Aorta (tissue), 5 donors: ENCODE results near the gene RGS11. TPM values are rescaled to one million over a fixed set of nuclear protein-coding genes. Genes with fewer than 3 reads are reported as not detected.

ENCODE experiments used
- ATAC-seq: fragments of 200-7000 bp; cut with Tn5 transposase; one replicate; pipeline ENCODE4 v1.9.1; 2022; ENCODE audit warnings: moderate library complexity; ENCODE audit not compliant: low FRiP score
- DNase-seq, 2 donors: peaks; one replicate each; pipeline ENCODE4 v3.0.0-alpha.2; 2020
- H3K27ac ChIP-seq, 2 donors: one replicate each; pipeline ENCODE4 v1.5.1; 2013; ENCODE audit warnings: low read length in 2 of 2, mild to moderate bottlenecking in 2 of 2, moderate library complexity in 2 of 2, control low read depth in 1 of 2, inconsistent platforms in 1 of 2, low read depth in 1 of 2
- H3K27me3 ChIP-seq, 2 donors: one replicate each; pipeline ENCODE4 v1.6.1; 2013; ENCODE audit warnings: control low read depth in 1 of 2, low read length in 1 of 2, mild to moderate bottlenecking in 1 of 2, moderate library complexity in 1 of 2; ENCODE audit not compliant: insufficient read depth in 2 of 2, control insufficient read depth in 1 of 2
- H3K36me3 ChIP-seq, 2 donors: one replicate each; pipeline ENCODE4 v1.6.1; 2013; ENCODE audit warnings: control low read depth in 1 of 2, low read length in 1 of 2, mild to moderate bottlenecking in 1 of 2; ENCODE audit not compliant: insufficient read depth in 2 of 2, control insufficient read depth in 1 of 2
- H3K4me1 ChIP-seq, 2 donors: one replicate each; pipeline ENCODE4 v1.6.1; 2013; ENCODE audit warnings: low read length in 2 of 2, control low read depth in 1 of 2, mild to moderate bottlenecking in 1 of 2, moderate library complexity in 1 of 2; ENCODE audit not compliant: insufficient read depth in 2 of 2, control insufficient read depth in 1 of 2
- H3K4me3 ChIP-seq, 2 donors: one replicate each; pipeline ENCODE4 v1.5.1; 2013; ENCODE audit warnings: low read length in 2 of 2, control low read depth in 1 of 2, mild to moderate bottlenecking in 1 of 2
- H3K9me3 ChIP-seq: one replicate; pipeline ENCODE4 v1.6.1; 2013; ENCODE audit warnings: mild to moderate bottlenecking, low read length; ENCODE audit not compliant: control insufficient read depth
- WGBS, 2 donors: extraction: QIAGEN DNeasy Blood & Tissue Kit; methylation state at CpG; one replicate each; pipeline ENCODE4 v1.1.7; 2013; 5-methylcytosine and 5-hydroxymethylcytosine counted together
- intact Hi-C, 2 donors: fragments of 100-400 bp; cut with DNase I; formaldehyde crosslinking; loops; one replicate each; pipeline versions ENCODE4 v1.14.2 to v1.15.0; 2022
- polyA plus RNA-seq, 2 donors: library from polyadenylated mRNA; stranded (reverse); fragments of 200-250 nt; gene quantifications; one replicate each; pipeline ENCODE4 v1.2.3, GENCODE V29; 2013
- total RNA-seq, 2 donors: library from RNA; stranded (reverse); fragmentation: NEBNext Ultra II Directional; extraction: Animal tissue kit (Norgen Biotek cat#: 25700); gene quantifications; one replicate each; pipeline ENCODE4 v1.2.1, GENCODE V29; 2021
- donor health status: healthy with polysubstance abuse.
- donor health status: Bipolar disorder and iron deficiency.
- donor health status: DM: no; HTN: no; CAD: no.
- donor health status: DM: no; HTN: no; CAD: no.
- donor health status: DM: yes; HTN: yes; CAD: no.

RGS11 gene
- total and polyA plus RNA-seq, 4 donors: 3.3 to 76.5 (median 20.3) TPM

DNA sequence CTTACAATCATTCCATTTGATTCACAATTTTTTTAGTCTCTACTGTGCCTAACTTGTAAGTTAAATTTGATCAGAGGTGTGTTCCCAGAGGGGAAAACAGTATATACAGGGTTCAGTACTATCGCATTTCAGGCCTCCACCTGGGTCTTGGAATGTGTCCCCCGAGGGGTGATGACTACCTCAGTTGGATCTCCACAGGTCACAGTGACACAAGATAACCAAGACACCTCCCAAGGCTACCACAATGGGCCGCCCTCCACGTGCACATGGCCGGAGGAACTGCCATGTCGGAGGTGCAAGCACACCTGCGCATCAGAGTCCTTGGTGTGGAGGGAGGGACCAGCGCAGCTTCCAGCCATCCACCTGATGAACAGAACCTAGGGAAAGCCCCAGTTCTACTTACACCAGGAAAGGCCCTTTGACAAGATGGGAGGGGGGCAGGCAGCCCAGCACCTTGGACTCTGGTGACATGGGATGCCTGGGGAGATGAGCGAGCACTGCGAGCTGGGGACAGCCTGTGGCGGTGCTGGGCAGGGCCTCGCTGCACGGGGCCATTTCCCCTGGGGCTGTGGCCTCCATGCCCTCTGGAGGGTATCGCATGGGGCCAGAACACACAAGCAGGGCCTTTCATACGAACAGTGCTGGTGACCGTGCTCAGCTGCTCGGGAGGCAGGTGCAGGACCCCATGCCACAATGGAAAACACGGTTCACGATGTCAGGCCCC lies 41.2 kb upstream of the RGS11 start:
- Histone ChIP-seq H3K36me3 (peaks cover 0 to 1% of the 10 kb centered on the region in 2 donors), H3K4me1 (no peaks in the 10 kb centered on the region)
- 90 to 93% methylated on average over 19 of the region's 19 CpGs for WGBS, 2 donors

DNA sequence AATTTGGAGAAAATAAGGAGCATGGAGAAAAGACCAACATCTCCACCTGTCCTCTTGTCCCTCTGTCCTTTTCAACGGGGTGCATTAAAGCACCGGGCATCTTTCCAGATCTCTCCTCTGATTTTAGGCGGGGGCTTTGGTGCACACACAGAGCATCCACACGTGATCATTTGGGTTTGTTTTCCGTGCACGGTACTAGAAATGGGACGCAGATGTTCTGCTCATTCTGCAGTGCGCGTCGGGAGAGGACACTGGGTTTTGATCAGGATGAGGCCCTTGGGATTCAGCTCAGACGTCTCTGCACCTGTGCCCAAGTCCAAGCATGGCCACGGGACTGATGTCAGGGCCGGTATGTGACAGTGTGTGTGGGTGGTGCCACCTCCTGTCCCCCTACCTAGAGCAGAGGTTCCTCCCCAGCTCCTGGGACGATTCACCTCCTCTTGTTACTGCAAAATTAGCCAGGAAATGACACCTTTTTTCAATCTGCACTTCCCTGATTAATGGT lies 39.1 kb upstream of the RGS11 start:
- 76 to 82% methylated on average over 14 of the region's 14 CpGs for WGBS, 2 donors
- DNase-seq (no peak), ATAC-seq (no peak)
- Histone ChIP-seq H3K27ac (no peak overlapping the region), H3K27me3 (no peaks in the 10 kb centered on the region), H3K4me1 (no peaks in the 10 kb centered on the region), H3K36me3 (peaks cover 0 to 1% of the 10 kb centered on the region in 2 donors), H3K9me3 (no peaks in the 10 kb centered on the region), H3K4me3 (no peak overlapping the region)
- intact Hi-C loops: no loop called here

More for the DNA sequence above, 41.2 kb upstream of the RGS11 start:
- Histone ChIP-seq H3K4me3 (no peak overlapping the region), H3K27ac (no peak overlapping the region), H3K9me3 (no peaks in the 10 kb centered on the region), H3K27me3 (no peaks in the 10 kb centered on the region)
- ATAC-seq: no peak
- DNase-seq: no peak
- intact Hi-C loops: no loop called here

DNA sequence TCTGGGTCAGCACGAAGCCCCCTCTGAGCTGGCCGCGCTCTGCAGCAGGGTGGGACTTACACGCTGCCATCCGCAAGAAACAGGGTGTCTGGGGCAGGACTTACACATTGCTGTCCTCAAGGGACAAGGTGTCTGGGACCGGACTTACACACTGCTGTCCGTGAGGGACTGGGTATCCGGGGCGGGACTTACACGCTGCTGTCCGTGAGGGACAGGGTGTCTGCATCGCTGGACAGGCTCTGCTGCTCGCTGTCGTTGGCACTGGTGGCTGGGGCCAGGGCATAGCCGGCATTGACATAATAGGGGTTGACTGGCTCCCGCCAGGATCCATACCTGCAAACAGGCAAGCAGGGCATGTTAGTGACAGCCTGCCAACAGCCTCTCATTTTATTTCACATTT lies 38.6 kb upstream of the RGS11 start:
- Histone ChIP-seq H3K4me1 (no peaks in the 10 kb centered on the region), H3K36me3 (peaks cover 0 to 1% of the 10 kb centered on the region in 2 donors), H3K4me3 (no peak overlapping the region), H3K9me3 (no peaks in the 10 kb centered on the region), H3K27ac (no peak overlapping the region), H3K27me3 (no peaks in the 10 kb centered on the region)
- DNase-seq (no peak), ATAC-seq (no peak)
- WGBS, 2 donors: 92 to 93% methylated on average over 16 of the region's 16 CpGs
- intact Hi-C loops: no loop called here

GRCh38 chr16:311725-312124 lies 36.0 kb upstream of the RGS11 start:
- Histone ChIP-seq H3K4me3 (no peak overlapping the region), H3K4me1 (no peaks in the 10 kb centered on the region), H3K27ac (no peak overlapping the region), H3K9me3 (no peaks in the 10 kb centered on the region), H3K27me3 (no peaks in the 10 kb centered on the region), H3K36me3 (no peaks in the 10 kb centered on the region)
- no peak for DNase-seq
- no peak for ATAC-seq
- intact Hi-C loops: no loop called here
- WGBS, 2 donors: 97% methylated on average over 15 of the region's 15 CpGs

GRCh38 chr16:309476-309875 lies 33.7 kb upstream of the RGS11 start:
- Histone ChIP-seq H3K4me3 (no peak overlapping the region), H3K4me1 (no peaks in the 10 kb centered on the region), H3K9me3 (no peaks in the 10 kb centered on the region), H3K27ac (no peak overlapping the region), H3K27me3 (no peaks in the 10 kb centered on the region), H3K36me3 (no peaks in the 10 kb centered on the region)
- intact Hi-C loops: no loop called here
- no peak for DNase-seq
- WGBS, 2 donors: 86 to 87% methylated on average over 7 of the region's 7 CpGs
- no peak for ATAC-seq

GRCh38 chr16:307691-308312 lies 32.1 kb upstream of the RGS11 start:
- Histone ChIP-seq H3K4me3 (no peak overlapping the region), H3K4me1 (no peaks in the 10 kb centered on the region), H3K27ac (no peak overlapping the region), H3K9me3 (no peaks in the 10 kb centered on the region), H3K36me3 (peaks cover 0 to 2% of the 10 kb centered on the region in 2 donors), H3K27me3 (no peaks in the 10 kb centered on the region)
- DNase-seq (no peak), ATAC-seq (no peak)
- WGBS, 2 donors: 88 to 89% methylated on average over 20 to 21 of the region's 21 CpGs
- intact Hi-C loops: no loop called here

GRCh38 chr16:306911-307370 lies 31.2 kb upstream of the RGS11 start:
- Histone ChIP-seq H3K4me1 (no peaks in the 10 kb centered on the region), H3K4me3 (no peak overlapping the region), H3K27me3 (no peaks in the 10 kb centered on the region), H3K27ac (no peak overlapping the region), H3K36me3 (peaks cover 0 to 2% of the 10 kb centered on the region in 2 donors), H3K9me3 (no peaks in the 10 kb centered on the region)
- WGBS, 2 donors: 86% methylated on average over 17 of the region's 17 CpGs
- ATAC-seq (no peak), DNase-seq (no peak)
- intact Hi-C loops: no loop called here

DNA sequence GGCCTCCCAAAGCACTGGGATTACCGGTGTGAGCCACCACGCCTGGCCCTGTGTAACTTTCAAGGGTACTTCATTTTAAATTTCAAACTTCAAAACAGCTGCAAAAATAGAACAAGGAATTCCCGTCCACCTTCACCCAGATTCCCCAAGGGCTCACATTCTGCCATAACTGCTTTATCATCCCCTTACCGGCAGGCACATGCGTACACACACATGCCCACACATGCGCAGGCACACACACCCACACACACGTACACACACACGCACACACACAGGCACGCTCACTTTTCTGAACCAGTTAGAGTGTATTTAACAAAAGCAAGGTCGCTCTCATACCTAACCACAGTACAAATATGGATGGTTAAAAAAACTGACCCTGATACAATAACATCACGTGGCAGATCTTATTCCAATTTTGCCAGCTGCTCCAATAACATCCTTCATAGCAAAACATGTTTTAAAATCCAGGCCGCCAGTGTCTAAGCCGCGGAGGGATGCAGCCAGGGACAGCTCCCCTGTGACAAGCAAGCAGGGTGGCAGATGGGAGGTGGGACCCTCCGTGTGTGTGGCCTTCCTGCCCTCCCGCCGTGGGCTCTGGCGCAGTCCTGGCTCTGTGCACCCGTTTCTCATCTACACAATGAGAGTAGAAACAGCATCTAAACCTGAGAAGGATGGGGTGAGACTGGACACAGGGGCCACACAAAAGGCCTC lies 30.3 kb upstream of the RGS11 start:
- H3K27ac ChIP-seq: no peak overlapping the region
- WGBS, 2 donors: 85 to 89% methylated on average over 19 of the region's 19 CpGs
- H3K4me3 ChIP-seq: no peak overlapping the region
- H3K27me3 ChIP-seq: no peaks in the 10 kb centered on the region
- peaks cover 0 to 2% of the 10 kb centered on the region in 2 donors for H3K36me3 ChIP-seq
- H3K9me3 ChIP-seq: no peaks in the 10 kb centered on the region
- no peak for ATAC-seq
- intact Hi-C loops: no loop called here
- H3K4me1 ChIP-seq: no peaks in the 10 kb centered on the region
- DNase-seq: no peak
